ENCODE data around the gene TANC1. TPM values are rescaled to one million over a fixed set of nuclear protein-coding genes. Genes with fewer than 3 reads are reported as not detected.

TANC1 gene
- total and polyA plus RNA-seq, 2 experiments from 2014 or later: 2.8 to 9.5 TPM

DNA sequence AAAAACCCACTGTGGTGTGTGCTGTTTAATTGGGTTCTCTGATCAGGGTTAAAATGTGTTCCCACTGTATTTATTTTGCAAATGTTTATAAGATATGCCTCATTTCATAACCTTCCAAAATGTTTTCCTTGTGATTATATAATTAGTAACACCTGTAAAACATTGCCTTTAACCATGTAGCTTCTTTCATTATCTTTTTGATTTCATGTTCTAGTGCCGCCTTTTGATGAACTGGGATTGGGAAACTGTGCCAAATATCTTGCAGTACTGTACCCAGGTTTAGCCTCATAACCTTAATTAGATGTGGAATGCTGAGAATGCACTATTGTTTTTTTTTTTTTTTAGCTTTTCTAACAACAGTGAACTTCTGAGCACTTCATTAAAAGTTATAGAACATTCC, 96.9 kb downstream of the TANC1 start (continued):
- TF ChIP-seq STAT1 (IDR thresholded peaks at IDR 0.05; ENCODE audit: unreplicated experiment) (no peak), POLR2AphosphoS5 (IDR thresholded peaks at IDR 0.05; ENCODE audit: low read depth) (no peak), EZH2phosphoT487 (IDR thresholded peaks at IDR 0.05; ENCODE audit: unreplicated experiment) (no peak)
- TF ChIP-seq, protein P1, sequence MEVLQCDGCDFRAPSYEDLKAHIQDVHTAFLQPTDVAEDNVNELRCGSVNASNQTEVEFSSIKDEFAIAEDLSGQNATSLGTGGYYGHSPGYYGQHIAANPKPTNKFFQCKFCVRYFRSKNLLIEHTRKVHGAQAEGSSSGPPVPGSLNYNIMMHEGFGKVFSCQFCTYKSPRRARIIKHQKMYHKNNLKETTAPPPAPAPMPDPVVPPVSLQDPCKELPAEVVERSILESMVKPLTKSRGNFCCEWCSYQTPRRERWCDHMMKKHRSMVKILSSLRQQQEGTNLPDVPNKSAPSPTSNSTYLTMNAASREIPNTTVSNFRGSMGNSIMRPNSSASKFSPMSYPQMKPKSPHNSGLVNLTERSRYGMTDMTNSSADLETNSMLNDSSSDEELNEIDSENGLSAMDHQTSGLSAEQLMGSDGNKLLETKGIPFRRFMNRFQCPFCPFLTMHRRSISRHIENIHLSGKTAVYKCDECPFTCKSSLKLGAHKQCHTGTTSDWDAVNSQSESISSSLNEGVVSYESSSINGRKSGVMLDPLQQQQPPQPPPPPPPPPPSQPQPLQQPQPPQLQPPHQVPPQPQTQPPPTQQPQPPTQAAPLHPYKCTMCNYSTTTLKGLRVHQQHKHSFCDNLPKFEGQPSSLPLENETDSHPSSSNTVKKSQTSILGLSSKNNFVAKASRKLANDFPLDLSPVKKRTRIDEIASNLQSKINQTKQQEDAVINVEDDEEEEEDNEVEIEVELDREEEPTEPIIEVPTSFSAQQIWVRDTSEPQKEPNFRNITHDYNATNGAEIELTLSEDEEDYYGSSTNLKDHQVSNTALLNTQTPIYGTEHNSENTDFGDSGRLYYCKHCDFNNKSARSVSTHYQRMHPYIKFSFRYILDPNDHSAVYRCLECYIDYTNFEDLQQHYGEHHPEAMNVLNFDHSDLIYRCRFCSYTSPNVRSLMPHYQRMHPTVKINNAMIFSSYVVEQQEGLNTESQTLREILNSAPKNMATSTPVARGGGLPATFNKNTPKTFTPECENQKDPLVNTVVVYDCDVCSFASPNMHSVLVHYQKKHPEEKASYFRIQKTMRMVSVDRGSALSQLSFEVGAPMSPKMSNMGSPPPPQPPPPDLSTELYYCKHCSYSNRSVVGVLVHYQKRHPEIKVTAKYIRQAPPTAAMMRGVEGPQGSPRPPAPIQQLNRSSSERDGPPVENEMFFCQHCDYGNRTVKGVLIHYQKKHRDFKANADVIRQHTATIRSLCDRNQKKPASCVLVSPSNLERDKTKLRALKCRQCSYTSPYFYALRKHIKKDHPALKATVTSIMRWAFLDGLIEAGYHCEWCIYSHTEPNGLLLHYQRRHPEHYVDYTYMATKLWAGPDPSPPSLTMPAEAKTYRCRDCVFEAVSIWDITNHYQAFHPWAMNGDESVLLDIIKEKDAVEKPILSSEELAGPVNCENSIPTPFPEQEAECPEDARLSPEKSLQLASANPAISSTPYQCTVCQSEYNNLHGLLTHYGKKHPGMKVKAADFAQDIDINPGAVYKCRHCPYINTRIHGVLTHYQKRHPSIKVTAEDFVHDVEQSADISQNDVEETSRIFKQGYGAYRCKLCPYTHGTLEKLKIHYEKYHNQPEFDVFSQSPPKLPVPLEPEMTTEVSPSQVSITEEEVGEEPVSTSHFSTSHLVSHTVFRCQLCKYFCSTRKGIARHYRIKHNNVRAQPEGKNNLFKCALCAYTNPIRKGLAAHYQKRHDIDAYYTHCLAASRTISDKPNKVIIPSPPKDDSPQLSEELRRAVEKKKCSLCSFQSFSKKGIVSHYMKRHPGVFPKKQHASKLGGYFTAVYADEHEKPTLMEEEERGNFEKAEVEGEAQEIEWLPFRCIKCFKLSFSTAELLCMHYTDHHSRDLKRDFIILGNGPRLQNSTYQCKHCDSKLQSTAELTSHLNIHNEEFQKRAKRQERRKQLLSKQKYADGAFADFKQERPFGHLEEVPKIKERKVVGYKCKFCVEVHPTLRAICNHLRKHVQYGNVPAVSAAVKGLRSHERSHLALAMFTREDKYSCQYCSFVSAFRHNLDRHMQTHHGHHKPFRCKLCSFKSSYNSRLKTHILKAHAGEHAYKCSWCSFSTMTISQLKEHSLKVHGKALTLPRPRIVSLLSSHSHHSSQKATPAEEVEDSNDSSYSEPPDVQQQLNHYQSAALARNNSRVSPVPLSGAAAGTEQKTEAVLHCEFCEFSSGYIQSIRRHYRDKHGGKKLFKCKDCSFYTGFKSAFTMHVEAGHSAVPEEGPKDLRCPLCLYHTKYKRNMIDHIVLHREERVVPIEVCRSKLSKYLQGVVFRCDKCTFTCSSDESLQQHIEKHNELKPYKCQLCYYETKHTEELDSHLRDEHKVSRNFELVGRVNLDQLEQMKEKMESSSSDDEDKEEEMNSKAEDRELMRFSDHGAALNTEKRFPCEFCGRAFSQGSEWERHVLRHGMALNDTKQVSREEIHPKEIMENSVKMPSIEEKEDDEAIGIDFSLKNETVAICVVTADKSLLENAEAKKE (CRISPR knock-in tag; IDR thresholded peaks at IDR 0.05): no peak
- TF ChIP-seq, protein P2, sequence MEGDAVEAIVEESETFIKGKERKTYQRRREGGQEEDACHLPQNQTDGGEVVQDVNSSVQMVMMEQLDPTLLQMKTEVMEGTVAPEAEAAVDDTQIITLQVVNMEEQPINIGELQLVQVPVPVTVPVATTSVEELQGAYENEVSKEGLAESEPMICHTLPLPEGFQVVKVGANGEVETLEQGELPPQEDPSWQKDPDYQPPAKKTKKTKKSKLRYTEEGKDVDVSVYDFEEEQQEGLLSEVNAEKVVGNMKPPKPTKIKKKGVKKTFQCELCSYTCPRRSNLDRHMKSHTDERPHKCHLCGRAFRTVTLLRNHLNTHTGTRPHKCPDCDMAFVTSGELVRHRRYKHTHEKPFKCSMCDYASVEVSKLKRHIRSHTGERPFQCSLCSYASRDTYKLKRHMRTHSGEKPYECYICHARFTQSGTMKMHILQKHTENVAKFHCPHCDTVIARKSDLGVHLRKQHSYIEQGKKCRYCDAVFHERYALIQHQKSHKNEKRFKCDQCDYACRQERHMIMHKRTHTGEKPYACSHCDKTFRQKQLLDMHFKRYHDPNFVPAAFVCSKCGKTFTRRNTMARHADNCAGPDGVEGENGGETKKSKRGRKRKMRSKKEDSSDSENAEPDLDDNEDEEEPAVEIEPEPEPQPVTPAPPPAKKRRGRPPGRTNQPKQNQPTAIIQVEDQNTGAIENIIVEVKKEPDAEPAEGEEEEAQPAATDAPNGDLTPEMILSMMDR (conservative IDR thresholded peaks at IDR 0.05; ENCODE audit: low read depth in 2 of 2): no peak

DNA sequence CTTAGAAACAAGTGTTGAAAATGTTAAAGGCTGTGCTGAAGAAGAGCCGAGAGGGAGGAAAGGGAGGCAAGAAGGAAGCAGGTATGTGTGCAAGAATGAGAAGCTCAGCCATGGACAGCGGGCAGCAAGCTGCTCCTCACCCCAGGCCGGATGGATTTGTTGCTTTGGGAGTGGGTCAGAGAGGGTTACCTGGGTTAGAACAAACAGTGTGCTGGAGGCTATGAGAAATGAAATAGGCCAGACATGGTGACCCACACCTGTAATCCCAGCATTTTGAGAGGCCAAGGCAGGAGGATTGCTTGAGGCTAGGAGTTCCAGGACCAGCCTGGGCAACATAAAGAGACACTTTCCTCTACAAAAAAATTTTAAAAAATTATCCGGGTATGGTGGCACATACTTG, 97.5 kb downstream of the TANC1 start:
- Histone ChIP-seq H3K27ac (ENCODE audit: low read depth) (no peak overlapping the region), H3K9me2 (ENCODE audit: insufficient read depth) (no peaks in the 10 kb centered on the region), H3K27me3 (ENCODE audit: insufficient read depth) (no peaks in the 10 kb centered on the region), H4K20me1 (replicated peaks; ENCODE audit: insufficient read depth) (no peaks in the 10 kb centered on the region), H3K36me3 (ENCODE audit: insufficient read depth) (no peaks in the 10 kb centered on the region), H3K4me2 (peak overlapping the region; percentile 53; the same call in 1 of the 2 replicates), H3K4me3 (no peak overlapping the region), H3K79me2 (replicated peaks; ENCODE audit: insufficient read depth) (no peaks in the 10 kb centered on the region), H3F3A (replicated peaks; ENCODE audit: low read depth) (no peaks in the 10 kb centered on the region), H3K4me1 (ENCODE audit: insufficient read depth) (peaks cover 19% of the 10 kb centered on the region; the same call in 1 of the 2 replicates), H2AFZ (no peak overlapping the region)
- Mint-ChIP-seq H3K4me1 (peaks cover 35% of the 10 kb centered on the region), H3K36me3 (ENCODE audit: low read depth) (no peaks in the 10 kb centered on the region; the same call in 2 of the 3 replicates), H3K4me3 (no peak overlapping the region), H3K27ac (no peak overlapping the region), H3K9me3 (no peaks in the 10 kb centered on the region), H3K27me3 (ENCODE audit: insufficient read depth, low read depth, poor library complexity) (no peaks in the 10 kb centered on the region)
- no peak for ATAC-seq
- DNase-seq (ENCODE audit: low spot score): no peak
- no peak for TF ChIP-seq STAT1 (IDR thresholded peaks at IDR 0.05; ENCODE audit: unreplicated experiment)
- TF ChIP-seq, protein P2 (conservative IDR thresholded peaks at IDR 0.05; ENCODE audit: low read depth in 2 of 2): no peak
- TF ChIP-seq POLR2AphosphoS5 (IDR thresholded peaks at IDR 0.05; ENCODE audit: low read depth): no peak
